HG03575 (cell line): Measurements from ENCODE around the gene NFKB2.

Source experiments
- ATAC-seq: cut with Tn5 transposase; IDR thresholded peaks from one replicate; pipeline ENCODE4 v1.9.1; 2021; ENCODE audit not compliant: unreplicated experiment, insufficient number of reproducible peaks, low FRiP score; ENCODE audit errors: extremely low read depth

Gene NFKB2

DNA sequence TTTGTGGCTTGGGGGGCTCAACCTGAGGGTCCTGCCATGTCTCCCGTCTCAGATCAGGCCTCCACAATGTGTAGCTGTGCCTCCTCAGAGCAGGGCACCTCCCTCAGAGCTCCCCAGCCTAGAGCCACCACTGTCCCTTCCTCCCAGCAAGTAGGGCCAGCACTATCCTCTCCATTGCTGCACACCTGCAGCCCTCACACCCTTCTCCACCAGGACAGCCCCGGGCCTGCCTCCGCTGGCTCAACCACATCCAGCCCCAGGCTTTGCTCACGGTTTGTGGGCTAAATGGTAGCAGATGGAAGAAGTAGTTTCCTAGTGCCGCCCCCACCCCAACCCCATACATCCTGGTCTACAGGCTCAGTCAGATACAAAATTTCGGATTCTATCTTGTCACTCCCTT, 10.1 kb downstream of the NFKB2 start:
- no peak for ATAC-seq

DNA sequence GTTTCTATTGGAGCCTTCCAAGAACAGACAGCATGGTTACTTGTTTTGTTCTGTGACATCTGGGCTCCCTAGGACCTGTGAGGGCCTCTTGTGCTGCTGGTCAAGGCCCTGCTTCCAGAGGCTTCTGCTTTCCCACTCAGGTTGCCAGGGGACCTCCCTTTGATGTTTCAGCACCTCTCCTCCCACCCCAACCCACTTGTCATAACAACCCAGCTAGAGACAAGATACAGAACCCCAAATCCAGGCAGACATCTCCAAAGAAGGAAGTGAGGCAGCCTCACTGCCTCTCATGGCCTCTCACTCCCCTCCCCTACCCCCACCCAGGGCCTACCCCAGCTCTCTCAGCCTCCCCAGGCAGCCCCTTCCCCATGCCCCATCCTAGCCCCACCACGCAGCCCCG, 11.3 kb downstream of the NFKB2 start:
- ATAC-seq = no peak

DNA sequence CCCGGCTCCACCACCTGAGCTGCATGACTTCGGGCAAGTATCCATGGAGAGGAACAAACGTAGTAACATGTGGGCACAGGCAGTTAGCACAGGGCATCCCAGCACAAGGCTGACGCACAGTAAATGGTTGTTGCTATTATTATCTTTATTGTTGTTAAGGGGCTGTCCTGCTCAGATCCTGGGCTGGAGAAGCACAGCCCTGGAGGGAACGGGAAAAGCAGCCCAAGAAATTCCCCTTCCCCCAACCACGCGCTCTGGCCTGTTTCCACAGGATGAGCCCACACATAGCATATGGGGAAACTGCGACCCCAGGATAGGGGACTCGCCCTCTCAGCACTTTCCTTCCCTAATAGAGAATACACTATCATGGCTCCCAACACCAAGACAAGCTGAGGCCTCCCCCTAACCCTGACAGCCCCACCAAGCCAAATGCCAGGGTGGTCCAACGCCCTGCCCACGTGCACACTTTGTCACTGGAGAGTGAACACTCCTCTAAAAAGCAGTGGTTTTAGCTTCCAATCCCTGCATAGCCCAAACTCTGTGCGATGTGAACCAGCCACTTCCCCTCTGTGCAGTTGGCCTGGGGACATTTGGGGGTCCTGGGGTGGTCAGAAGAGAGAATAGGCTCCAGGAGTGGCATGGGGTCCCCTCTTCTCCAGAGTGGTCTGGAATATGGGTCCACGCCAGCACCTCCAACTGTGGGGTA, 12.1 kb downstream of the NFKB2 start:
- ATAC-seq = no peak

DNA sequence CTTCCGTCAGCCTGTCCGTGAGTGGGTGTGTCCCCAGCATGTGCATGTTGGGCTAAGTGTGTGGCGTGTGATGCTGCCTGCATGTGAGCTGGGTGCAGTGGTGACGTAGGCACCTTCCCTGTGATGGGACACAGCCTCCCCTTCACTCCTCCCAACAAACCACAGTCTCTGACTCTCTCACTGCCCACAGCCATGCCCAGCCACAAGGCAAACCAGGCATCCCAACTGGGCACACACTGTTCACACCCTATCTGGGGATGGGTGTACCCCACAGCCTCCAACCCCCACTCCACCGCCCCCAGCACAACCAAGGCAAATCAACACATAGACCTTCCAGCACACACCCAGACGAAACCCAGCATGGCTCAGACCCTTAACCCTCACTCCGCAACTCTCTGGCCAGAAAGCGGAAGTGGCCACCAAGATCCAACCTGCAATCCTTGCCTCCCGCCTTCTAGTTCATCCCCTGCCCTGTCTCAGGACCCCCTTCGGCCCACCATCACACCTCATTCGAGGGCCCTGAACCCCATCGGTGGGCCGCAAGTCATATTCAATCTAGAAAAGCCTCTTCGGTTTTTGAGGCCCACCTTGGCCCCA, 12.7 kb downstream of the NFKB2 start:
- ATAC-seq = no peak

DNA sequence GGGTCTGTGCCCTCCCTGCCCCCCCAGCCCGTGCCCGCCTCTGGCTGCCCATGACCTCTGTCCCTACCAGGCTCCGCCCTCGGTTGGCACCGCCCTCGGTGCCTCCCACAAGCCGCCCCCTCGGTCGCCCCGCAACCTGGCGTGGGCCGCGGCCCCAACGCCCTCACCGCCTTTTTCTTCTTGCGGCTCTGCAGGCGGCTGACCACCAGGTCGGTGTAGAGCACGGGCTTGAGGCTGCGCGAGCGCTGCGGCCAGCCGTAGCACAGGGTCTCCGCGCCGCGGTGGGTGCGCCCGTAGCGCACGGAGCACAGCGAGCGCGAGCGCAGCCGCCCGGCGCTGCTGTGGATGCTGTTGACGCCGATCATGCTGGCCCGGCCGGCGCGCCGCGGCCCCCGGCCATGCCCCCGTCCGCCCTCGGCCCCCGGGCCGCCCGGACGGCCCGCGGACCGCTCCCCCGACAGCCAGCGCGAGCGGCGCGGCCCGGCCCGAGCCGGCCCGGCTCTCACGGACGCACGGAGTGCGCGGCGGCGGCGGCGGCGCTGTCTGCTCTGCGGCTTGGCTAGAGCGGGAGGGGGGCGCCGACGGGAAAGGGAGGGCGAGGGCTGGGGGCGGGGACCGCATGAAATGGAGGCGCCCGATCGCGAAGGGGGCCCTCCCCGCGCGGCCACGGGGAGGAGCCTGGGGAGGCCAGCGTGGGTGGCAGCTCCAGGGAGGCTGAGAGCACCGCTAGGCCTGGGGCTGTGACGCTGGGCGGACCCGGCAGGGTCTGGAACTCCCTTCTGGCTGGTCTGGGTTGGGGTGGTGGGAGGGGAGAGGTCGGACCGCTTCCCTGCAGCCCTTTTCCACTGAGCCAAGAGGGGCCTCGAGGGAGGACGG, 13.5 kb downstream of the NFKB2 start:
- ATAC-seq = no peak

DNA sequence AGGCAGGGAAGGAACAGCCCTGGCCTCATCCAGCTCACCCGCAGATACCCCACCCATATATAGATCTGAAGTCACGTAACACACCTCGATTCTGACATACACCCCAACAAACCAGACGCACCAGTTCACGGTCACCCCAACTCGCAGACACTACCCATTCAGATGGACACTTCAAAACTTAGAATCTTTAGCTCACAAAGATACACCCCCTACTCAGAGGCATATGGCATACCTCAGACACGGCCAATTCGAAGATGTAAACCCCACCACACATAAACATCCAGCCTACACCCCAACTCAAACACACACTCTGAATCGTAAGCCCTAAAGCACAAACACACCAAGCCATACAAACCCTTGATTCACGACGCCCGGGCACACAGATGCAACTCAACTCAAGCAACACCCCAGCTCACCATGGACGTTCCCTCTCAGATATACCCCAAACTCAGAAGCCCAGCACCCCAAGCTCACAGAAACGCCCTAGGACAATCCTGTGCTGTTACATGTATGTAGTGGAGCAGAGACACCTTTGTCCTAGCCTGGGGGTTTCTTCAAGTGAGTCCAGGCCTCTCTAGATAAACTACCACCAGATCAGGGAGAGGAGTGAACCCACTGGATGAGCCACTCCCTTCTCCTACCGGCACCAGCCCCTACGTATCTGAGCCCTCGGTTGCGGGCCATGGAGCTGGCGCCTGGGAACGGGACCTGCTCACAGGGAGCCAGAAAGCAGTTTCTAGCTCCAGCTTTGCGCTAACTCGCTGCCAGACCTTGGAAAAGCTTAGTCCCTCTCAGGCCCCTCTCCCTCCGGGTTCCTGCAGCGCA, 14.3 kb downstream of the NFKB2 start:
- ATAC-seq = no peak

DNA sequence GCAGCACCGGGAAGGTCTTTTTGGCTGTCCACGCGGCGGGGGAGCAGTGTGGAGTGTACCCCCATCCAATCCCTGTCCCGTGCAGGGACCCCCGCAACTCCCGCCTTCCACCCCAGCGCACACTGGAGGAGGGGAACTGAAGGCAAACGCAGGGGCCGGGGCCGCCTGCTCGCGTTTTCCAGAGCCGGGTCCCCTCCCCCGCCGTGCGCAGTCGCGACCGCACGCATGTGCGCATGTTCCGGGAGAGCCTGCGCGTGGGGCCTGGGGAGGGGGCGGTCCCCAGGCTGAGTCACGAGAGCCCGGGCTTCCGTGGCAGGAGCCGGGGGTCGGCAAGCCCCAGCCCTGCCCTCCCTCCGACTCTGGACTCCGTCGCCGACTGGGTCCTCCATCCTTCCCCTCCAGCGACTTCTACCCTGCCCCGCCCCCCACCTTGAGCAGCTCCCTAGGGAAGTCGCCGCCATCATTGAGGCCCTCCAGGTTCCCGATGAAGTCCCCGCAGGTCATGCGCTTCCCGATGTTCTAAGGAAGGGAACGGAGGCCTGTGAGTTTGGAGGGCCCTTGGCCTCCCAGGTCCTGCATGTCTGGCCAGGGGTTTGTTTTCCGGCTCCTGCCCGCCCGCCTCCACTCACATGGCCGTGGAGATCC, 15.0 kb downstream of the NFKB2 start:
- no peak for ATAC-seq

DNA sequence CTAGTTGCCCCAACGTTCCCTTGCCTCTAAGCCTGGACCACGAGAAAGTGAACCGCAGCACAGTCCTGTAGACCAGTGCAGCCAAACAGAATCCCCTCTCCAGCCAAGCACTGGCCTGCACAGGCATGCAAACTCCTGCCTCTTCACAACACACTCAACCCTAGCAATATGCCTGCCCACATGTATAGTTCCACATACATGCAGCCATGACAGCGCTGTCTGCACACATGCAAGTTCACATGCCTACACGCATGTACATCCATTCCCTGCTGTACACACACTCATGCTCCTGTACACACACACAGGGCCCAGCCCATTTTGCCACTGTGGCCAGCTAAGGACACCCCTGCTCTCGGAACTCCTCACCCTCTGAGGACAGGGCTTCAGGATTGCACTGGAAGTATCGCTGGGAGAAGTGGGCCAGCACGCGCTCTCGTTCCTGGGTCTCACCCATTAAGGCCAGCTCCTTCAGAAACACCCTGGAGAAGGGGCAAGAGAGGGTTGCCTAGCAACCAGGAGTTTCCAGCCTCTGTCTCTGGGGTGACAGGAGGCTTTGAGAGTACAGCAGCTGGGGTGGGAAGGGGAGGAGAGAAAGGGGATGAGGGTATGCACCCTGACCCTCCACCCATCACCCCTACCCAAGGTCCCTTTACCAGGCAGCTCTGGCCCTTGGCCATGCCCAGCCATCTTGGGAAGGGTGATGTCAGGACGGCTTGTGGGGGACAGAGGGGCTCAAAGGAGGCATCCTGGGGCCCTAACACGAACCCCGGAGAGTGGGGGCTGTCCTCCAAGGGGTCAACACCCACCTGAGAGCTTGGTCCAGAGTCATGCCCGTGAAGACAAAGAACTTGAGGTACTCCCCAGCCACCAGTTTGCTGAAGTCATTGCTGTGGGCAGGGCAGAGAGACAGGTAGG, 16.1 kb downstream of the NFKB2 start:
- no peak for ATAC-seq

DNA sequence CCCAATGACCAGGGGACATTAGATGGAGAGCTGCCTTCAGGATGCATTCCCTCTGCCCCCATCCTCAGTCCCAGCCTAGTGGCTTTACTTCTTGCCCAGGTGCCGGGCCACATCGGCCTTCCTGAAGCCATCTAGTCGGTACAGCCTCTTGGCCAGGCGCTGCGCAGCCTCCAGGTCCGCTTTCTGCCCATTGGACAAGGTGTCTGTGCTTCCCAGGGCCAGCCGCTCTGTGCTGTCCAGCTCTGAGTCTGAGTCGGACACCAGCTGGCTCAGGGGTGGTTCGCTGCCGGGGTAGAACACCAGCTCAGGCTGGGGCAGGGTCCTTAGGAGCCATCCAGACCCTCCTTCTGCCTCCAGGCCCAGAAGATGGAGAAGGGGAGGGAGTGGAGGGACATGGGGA, 16.8 kb downstream of the NFKB2 start:
- no peak for ATAC-seq

DNA sequence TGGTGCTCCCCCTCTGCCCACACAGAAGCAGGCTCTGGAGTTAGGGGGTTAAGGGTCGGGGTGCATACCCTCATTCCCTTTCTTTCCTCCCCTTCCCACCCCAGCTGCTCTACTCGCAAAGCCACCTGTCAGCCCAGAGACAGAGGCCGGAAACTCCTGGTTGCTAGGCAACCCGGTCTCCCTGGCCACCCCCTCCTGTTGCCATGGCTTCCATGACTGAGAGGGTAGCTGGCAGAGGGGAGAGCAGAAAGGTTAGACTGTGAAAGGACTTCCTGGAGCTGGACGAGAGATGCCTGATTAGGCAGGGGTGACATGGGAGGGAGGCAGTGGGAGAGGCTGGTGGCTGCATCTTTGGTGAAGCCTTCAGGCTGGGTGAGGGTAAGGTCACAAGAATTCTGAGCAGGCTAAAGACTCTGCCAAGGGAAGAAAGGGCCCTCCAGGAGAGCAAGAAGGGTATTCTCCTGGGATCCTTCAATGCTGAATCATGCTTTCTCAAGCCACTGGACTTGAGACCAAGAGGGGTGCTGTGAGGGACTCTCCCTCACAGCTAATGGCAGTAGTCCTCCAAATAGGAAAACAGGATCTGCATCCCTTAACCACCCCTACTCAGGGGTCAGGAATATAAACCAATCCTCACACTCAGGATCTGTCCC, 17.7 kb downstream of the NFKB2 start:
- no peak for ATAC-seq

DNA sequence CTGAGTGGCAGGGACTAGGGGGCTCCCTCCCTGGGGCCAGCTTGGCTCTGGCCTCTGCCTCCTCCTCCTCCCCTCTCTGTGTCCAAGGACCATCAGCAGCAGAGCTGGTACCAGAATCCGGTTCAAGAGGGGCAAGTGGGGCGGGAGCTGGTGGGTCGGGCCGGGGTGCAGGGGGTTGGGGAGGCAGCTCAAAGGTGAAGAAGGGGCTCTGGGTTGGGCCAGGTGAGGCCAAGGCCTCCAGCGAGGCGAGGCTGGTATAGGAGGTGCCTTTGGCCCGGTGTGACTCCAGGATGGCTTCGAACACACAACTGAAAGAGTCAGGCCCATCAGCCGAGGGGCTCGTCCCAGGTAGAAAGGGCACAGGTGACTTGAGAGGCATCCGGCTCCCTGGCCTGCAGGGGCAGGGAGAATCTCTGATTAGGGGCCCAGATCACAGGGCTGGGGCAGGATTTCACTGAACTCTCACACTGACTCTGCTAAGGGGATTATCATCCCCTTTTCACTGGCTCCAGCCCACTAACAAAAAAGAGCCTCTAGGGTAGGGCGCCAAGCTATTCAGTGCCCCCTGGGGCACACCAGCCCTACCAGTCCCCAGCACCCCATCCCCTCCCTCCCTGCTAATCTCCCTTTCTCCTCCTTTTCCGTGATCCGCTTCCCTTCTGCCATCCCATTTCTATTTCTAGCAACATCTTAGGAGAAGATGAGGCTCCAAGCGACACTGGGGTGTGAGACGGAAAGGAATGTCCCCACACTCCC, 18.5 kb downstream of the NFKB2 start:
- no peak for ATAC-seq

DNA sequence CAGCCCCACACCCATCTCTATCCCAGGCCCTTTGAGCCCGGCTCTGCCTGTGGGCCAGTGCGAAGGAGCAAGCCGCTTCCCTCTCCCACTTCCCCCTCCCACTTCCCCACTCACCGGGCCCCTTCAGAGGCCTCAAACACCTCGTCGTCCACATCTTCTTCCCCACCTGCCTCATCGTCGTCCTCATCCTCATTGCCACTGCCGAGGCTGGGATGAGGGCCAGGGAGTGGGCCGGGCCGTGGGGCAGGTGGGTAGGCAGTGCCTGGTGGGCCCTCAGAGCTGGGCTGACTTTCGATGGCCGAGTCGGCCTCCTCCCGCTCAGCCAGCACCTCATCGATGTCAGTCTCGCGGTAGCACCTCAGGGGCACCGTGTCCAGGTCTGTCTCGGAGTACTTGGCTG, 19.2 kb downstream of the NFKB2 start:
- no peak for ATAC-seq

DNA sequence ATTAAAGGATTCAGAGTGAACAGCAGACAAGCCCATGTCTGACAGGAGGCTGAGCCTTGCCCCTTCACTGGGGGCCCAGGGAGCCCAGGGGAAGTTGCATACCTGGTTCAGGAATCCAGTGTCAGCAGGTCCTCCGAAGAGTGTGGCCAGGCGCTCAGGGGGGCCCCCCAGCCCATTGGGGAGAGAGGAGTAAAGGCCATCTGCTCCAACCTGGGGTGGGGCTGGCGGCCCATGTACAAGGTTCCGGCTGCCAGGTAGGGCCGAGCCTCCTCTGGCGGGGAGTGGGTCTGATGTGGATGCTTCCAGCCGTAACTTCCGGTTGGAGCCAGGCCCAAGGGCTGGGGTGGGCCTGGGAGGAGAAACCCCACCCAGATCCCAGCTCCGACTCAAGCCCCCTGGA, 20.8 kb downstream of the NFKB2 start:
- ATAC-seq = no peak

DNA sequence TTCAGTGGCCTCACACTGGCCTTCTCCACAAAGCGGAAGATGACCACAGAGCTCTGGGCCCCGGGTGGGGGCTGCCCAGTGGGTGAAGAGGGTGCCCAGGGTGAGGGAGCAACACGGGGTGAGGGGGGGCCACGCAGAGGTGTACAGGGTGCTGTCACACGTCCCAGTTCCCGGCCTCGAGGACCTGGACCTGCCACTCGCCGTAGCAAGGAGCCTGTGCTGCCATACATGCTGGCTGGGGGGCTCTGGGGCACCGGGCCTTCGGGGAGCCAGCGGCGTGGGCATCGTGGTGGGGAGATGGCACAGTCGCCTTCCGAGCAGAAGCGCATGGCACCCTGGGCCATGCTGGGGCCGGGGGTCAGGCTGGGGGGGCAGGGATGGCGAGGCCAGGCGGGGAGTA, 21.2 kb downstream of the NFKB2 start:
- no peak for ATAC-seq

DNA sequence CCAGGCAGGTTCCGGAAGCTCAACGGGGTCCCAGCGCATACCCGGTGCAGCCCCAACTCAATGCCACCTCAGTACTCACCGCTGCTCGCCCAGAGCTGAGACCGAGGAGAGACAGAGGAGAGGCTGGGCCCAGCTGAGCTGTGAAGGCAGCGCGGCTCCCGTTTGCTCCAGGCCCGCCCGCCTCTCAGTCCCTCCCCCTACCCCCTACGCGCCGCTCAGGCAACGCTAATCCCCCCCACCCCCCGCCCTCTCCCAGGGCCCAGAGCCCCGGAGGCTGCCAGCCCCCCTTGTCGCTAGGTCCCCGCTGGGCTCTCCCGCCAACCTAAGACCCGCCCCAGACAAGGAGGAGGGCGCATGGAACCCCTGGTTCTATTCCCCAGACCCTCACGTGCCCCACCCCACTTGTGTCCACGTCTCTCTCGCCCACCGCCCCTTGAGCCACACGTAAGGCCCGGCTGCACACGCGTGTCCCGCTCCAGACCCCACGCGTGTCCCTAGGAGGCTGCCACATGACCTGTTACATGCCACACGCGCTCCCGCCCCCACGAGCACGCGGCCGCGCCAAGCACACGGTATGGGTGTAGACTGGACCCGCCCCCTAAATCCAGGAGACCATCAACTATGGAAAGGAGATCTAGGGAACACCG, 23.2 kb downstream of the NFKB2 start, which contains the start of gene PSD:
PSD (minus strand) TSS at position 164 of the 647 bp plus-strand sequence. CDS start 1,747 bp downstream, outside the sequence.
- ATAC-seq = no peak
